M059J (cell line): Measurements from ENCODE around the gene DIS3. TPM values are rescaled to one million over a fixed set of nuclear protein-coding genes. Genes with fewer than 3 reads are reported as not detected.
A peak's percentile ranks its signal among the peaks of the same experiment; 100 is the strongest.
"Not testable (repeated sequence)": the region's sequence is repeated elsewhere in the genome, so short reads cannot be mapped to it uniquely, and the experiment has no call there.

Experiments used
- DNase-seq: peaks from one replicate; pipeline ENCODE4 v3.0.0-alpha.2; 2012; ENCODE audit warnings: low read depth
- total RNA-seq: library from RNA; depleted of rRNA; stranded (reverse); fragments of >200 nt; shearing (Covaris generic); gene quantifications from 2 replicates; pipeline ENCODE4 v1.2.3, GENCODE V29; 2014; rRNA removed

The DIS3 gene
- total RNA-seq, 1 experiment from 2014 or later: 33.3 TPM

- DNase-seq: no peak
Observed at GRCh38 chr13:72751220-72751619, 30.5 kb downstream of the DIS3 start.

- DNase-seq: no peak
Observed at GRCh38 chr13:72745260-72745659, 36.4 kb downstream of the DIS3 start.

- no peak for DNase-seq
Observed at GRCh38 chr13:72740015-72740414, 41.7 kb downstream of the DIS3 start.

GRCh38 chr13:72737033-72737432, 44.7 kb downstream of the DIS3 start:
- no peak for DNase-seq

- no peak for DNase-seq
Observed at GRCh38 chr13:72728290-72728605, 53.5 kb downstream of the DIS3 start.

GRCh38 chr13:72727417-72728289, 54.0 kb downstream of the DIS3 start, which contains the start of the genes BORA and MZT1:
BORA (plus strand) TSS chr13:72727923; CDS start chr13:72728941, 1,018 bp downstream.
MZT1 (minus strand) TSS chr13:72727629; CDS start chr13:72727602, 27 bp downstream.
- DNase-seq: peak; percentile 95

- peak; percentile 24 for DNase-seq
Observed at GRCh38 chr13:72726726-72727416, 54.8 kb downstream of the DIS3 start.

GRCh38 chr13:72726185-72726584, 55.5 kb downstream of the DIS3 start:
- DNase-seq: not testable (repeated sequence)

GRCh38 chr13:72716776-72717175, 64.9 kb downstream of the DIS3 start:
- DNase-seq: no peak

Other genes with a start within 250 kb of the DIS3 start
- 31.3 and 37.4 TPM in 2 replicates for gene MZT1, start 54.3 kb downstream of the DIS3 start, total RNA-seq
- gene BORA, start 54.0 kb downstream of the DIS3 start, total RNA-seq: 32.4 and 41.1 TPM in 2 replicates
- 8.9 and 11.6 TPM in 2 replicates for gene PIBF1, start 233 bp upstream of the DIS3 start, total RNA-seq